HG02610 (cell line): ENCODE results near the gene DCTN2.
"Not testable (repeated sequence)": the region's sequence is repeated elsewhere in the genome, so short reads cannot be mapped to it uniquely, and the experiment has no call there.

Experiments used
- ATAC-seq: cut with Tn5 transposase; IDR thresholded peaks from one replicate; pipeline ENCODE4 v1.9.1; 2021; ENCODE audit warnings: mild to moderate bottlenecking, moderate library complexity; ENCODE audit not compliant: unreplicated experiment

Gene DCTN2

GRCh38 chr12:57577981-57578758, 31.2 kb upstream of the DCTN2 start:
- no peak for ATAC-seq

- no peak for ATAC-seq
Observed at GRCh38 chr12:57576613-57577160, 29.7 kb upstream of the DCTN2 start.

GRCh38 chr12:57575771-57576612, 29.0 kb upstream of the DCTN2 start:
- no peak for ATAC-seq

GRCh38 chr12:57574795-57575194, 27.8 kb upstream of the DCTN2 start:
- no peak for ATAC-seq

- no peak for ATAC-seq
Observed at GRCh38 chr12:57571926-57572762, 25.2 kb upstream of the DCTN2 start.

GRCh38 chr12:57570438-57570837, 23.4 kb upstream of the DCTN2 start:
- not testable (repeated sequence) for ATAC-seq

- no peak for ATAC-seq
Observed at GRCh38 chr12:57569858-57570257, 22.9 kb upstream of the DCTN2 start.

- no peak for ATAC-seq
Observed at GRCh38 chr12:57568838-57569237, 21.8 kb upstream of the DCTN2 start.

GRCh38 chr12:57564178-57564740, 17.3 kb upstream of the DCTN2 start:
- no peak for ATAC-seq

- ATAC-seq, result no peak
Observed at GRCh38 chr12:57563358-57563757, 16.4 kb upstream of the DCTN2 start.

GRCh38 chr12:57561117-57561516, 14.1 kb upstream of the DCTN2 start:
- ATAC-seq, result not testable (repeated sequence)

- no peak for ATAC-seq
Observed at GRCh38 chr12:57560516-57560915, 13.5 kb upstream of the DCTN2 start.

GRCh38 chr12:57558864-57559263, 11.9 kb upstream of the DCTN2 start:
- ATAC-seq, result no peak

GRCh38 chr12:57554897-57555296, 7.9 kb upstream of the DCTN2 start:
- ATAC-seq, result no peak

GRCh38 chr12:57554453-57554852, 7.5 kb upstream of the DCTN2 start:
- ATAC-seq, result no peak

- ATAC-seq, result no peak
Observed at GRCh38 chr12:57553343-57554202, 6.6 kb upstream of the DCTN2 start.

GRCh38 chr12:57552835-57553313, 5.9 kb upstream of the DCTN2 start:
- no peak for ATAC-seq

GRCh38 chr12:57552306-57552651, 5.3 kb upstream of the DCTN2 start:
- ATAC-seq, result no peak

GRCh38 chr12:57551637-57552305, 4.8 kb upstream of the DCTN2 start:
- no peak for ATAC-seq
